Measurements from ENCODE around the gene TRNP1. TPM values are rescaled to one million over a fixed set of nuclear protein-coding genes. Genes with fewer than 3 reads are reported as not detected.
"Not testable (repeated sequence)": the region's sequence is repeated elsewhere in the genome, so short reads cannot be mapped to it uniquely, and the experiment has no call there.

TRNP1 gene
- polyA plus RNA-seq (2014; cell fraction: cytosol; rRNA removed), result 6.3 and 14.1 TPM in 2 replicates
- 3.4 and 11.7 TPM in 2 replicates for polyA plus RNA-seq (2014; cell fraction: nucleus; rRNA removed)

- peak; percentile 81 for DNase-seq (ENCODE audit: low spot score)
These were observed at the start of gene TRNP1 for GRCh38 chr1:26993237-26994019. Gene TRNP1 (plus strand): TSS chr1:26993692. CDS start chr1:26993787, 95 bp downstream.

- no peak for DNase-seq (ENCODE audit: low spot score)
These were observed 48.4 kb upstream of the TRNP1 start for GRCh38 chr1:26945138-26945537.

GRCh38 chr1:26945728-26946127, 47.8 kb upstream of the TRNP1 start:
- no peak for DNase-seq (ENCODE audit: low spot score)

- DNase-seq (ENCODE audit: low spot score), result no peak
These were observed 47.2 kb upstream of the TRNP1 start for GRCh38 chr1:26946270-26946669.

GRCh38 chr1:26948725-26949057, 44.8 kb upstream of the TRNP1 start:
- not testable (repeated sequence) for DNase-seq (ENCODE audit: low spot score)

GRCh38 chr1:26949266-26949925, 44.1 kb upstream of the TRNP1 start:
- no peak for DNase-seq (ENCODE audit: low spot score)

- DNase-seq (ENCODE audit: low spot score), result no peak
These were observed 43.6 kb upstream of the TRNP1 start for GRCh38 chr1:26949926-26950319.

GRCh38 chr1:26950602-26951001, 42.9 kb upstream of the TRNP1 start:
- DNase-seq (ENCODE audit: low spot score), result no peak

- DNase-seq (ENCODE audit: low spot score), result no peak
These were observed 42.3 kb upstream of the TRNP1 start for GRCh38 chr1:26951216-26951615.

GRCh38 chr1:26951821-26952497, 41.5 kb upstream of the TRNP1 start:
- no peak for DNase-seq (ENCODE audit: low spot score)

GRCh38 chr1:26953374-26953773, 40.1 kb upstream of the TRNP1 start:
- no peak for DNase-seq (ENCODE audit: low spot score)

- no peak for DNase-seq (ENCODE audit: low spot score)
These were observed 37.2 kb upstream of the TRNP1 start for GRCh38 chr1:26956321-26956720.

GRCh38 chr1:26957306-26957705, 36.2 kb upstream of the TRNP1 start:
- no peak for DNase-seq (ENCODE audit: low spot score)

GRCh38 chr1:26959270-26959669, 34.2 kb upstream of the TRNP1 start:
- DNase-seq (ENCODE audit: low spot score), result no peak

GRCh38 chr1:26959722-26960624, 33.5 kb upstream of the TRNP1 start, which contains the start of gene KDF1:
Gene KDF1 (minus strand): TSS chr1:26960468. CDS start chr1:26952380, 8,088 bp downstream.
- DNase-seq (ENCODE audit: low spot score), result no peak

- no peak for DNase-seq (ENCODE audit: low spot score)
These were observed 32.9 kb upstream of the TRNP1 start for GRCh38 chr1:26960625-26960966.

- DNase-seq (ENCODE audit: low spot score), result no peak
These were observed 31.7 kb upstream of the TRNP1 start for GRCh38 chr1:26961826-26962225.

- DNase-seq (ENCODE audit: low spot score), result no peak
These were observed 28.3 kb upstream of the TRNP1 start for GRCh38 chr1:26965213-26965612.

- no peak for DNase-seq (ENCODE audit: low spot score)
These were observed 27.9 kb upstream of the TRNP1 start for GRCh38 chr1:26965628-26966027.

- no peak for DNase-seq (ENCODE audit: low spot score)
These were observed 22.7 kb upstream of the TRNP1 start for GRCh38 chr1:26970810-26971209.

- no peak for DNase-seq (ENCODE audit: low spot score)
These were observed 21.9 kb upstream of the TRNP1 start for GRCh38 chr1:26971590-26971989.

Data from SK-N-DZ (cell line).